Skin of body (tissue), 2 donors: ENCODE results near the gene MRPL21. TPM values are rescaled to one million over a fixed set of nuclear protein-coding genes. Genes with fewer than 3 reads are reported as not detected.
"Not testable (repeated sequence)": the region's sequence is repeated elsewhere in the genome, so short reads cannot be mapped to it uniquely, and the experiment has no call there.

ENCODE experiments used
- DNase-seq: peaks from one replicate; lab custom pipeline; 2025; lab: John Stamatoyannopoulos, UW
- total RNA-seq: library from RNA; depleted of rRNA; stranded (reverse); fragments of >200 nt; gene quantifications from one replicate; pipeline ENCODE4 v1.2.3, GENCODE V29; 2014

MRPL21 gene
- total RNA-seq, 1 donor from 2014 or later: 42.9 TPM

DNA sequence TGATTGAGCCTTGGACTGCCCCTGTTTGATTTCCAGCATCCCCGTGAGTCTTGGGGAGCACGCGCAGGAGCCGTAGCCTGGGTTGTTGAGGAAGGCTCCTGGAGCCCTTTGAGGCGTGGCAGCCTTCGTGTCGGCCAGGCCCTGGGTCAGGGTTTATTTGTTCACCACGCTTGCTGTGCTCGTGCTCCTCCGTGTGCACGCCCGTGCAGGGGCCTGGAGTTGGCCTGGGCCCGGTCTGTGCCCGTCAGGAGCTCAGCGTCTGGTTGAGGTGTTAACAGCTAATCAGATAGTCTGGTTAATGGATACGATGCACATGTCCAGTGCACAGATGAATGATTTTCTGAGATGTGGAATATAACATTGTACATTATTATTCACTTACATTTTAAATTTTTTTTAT is 8.1 kb upstream of the MRPL21 start:
- DNase-seq: no peak

DNA sequence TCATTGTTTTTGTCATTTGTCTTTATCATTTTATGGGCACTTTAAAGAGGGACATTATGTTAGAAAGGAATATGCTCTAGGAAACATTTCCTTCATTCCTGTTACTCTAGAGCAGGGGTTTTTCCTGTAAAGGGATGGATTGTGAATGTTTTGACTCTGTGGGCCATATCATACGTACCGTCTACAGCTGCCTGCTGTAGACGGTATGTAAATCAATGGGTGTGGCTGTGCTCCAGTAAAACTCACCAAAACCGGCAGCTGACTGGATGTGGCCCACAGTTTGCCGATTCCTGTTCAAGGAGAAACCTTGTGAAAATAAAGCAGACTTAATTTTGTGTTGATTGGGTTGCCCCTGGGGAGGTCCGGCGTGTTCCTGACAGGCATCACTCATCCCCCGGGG is 7.3 kb upstream of the MRPL21 start:
- no peak for DNase-seq

DNA sequence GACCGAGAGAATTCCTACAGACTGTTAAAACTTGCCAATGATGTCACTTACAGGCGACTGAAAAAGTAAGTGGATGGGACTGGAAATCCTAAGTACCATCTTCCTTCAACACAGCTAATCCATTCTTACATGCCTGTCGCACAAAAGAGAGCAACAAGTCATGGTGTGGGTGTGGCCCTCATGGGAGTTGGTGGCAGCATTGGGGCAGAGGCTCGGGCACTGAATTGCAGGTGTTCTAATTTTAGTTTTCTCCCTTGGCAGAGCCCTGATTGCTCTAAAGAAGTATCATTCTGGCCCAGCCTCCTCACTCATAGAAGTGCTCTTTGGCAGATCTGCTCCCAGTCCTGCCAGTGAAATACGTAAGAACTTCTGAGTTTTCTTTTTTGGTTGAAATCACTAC is 4.6 kb upstream of the MRPL21 start:
- DNase-seq: no peak

DNA sequence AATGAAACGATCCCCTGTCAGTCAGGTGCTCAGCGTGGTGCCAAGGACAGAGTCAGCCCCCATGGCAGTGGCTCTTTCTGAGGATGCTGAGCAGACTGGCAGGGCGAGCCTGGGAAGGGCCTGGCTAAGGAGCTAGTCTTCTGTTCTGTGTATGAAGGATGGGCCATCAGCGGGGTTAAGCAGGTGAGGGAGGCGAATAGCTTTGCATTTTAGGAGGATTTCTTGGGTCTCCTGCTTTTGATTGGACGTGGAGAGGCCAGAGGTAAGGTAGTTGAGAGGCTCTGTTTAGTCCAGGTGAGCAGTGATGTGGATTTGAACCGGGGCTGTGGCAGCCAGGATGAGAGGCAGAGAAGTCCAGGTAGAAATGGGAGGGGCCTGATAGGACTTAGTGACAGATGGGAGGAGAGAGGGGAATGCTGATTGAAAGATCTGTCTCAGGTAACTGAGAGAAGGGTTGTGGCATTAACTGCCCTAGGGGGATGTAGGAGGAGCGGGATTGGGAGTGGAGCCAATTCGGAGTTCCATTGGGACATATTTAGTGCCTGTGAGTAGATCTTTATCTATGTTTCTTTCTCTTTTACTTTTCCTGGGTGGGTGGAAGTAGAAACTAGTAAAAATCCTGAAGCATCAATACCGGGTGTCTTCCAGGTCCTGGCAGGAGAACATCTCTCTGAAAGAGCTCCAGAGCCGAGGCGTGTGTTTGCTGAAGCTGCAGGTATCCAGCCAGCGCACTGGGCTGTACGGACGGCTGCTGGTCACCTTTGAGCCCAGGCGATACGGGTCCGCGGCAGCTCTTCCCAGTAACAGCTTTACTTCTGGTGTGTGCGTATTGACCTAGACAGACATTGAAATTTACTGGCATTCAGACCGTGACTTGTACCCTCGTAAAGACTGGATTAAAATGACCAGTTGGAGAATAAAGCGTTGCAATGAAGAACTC is 2.1 kb upstream of the MRPL21 start:
- no peak for DNase-seq

- DNase-seq: peak; percentile 1
Observed at GRCh38 chr11:68904248-68904847, 716 bp upstream of the MRPL21 start.

GRCh38 chr11:68900835-68901381 is 2.7 kb downstream of the MRPL21 start:
- no peak for DNase-seq

- no peak for DNase-seq
Observed at GRCh38 chr11:68897441-68897840, 6.2 kb downstream of the MRPL21 start.

DNA sequence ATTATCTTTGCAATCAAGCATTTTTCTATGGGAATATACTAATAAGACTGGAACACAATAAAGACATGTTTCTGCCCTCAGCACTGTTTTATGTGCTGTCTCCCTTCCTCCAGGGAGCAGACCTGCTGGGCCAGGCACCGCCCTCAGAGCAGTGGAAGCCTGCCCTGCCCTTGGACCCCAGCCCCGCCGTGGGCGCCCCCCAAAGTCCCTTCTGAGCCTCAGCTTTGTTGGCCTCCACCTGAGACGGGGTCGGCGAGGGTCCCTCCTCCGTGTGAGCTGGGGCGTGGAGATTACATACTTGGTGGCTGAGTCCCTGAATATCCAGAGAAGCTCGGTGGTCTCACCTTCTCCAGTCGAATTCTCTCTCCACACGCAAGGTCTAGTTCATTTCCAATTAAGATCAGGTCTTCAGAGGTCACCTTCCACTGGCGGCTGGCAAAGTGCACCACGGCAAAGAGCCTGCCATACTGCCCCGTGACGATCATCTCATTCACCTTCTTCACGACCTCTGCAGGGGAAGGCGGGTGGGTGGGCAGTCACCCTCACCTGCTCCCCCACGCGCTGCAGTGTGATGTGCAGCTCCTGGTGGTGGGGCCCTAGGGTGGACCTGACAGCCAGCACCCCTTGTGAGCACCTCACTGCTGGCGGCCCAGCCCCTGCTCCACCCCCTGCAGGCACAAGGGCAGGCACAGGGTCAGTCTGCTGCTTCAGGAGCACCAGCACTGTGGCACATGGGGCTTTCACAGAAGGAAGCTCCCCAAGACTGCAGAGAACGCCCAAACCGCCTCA is 7.3 kb downstream of the MRPL21 start:
- DNase-seq: no peak

DNA sequence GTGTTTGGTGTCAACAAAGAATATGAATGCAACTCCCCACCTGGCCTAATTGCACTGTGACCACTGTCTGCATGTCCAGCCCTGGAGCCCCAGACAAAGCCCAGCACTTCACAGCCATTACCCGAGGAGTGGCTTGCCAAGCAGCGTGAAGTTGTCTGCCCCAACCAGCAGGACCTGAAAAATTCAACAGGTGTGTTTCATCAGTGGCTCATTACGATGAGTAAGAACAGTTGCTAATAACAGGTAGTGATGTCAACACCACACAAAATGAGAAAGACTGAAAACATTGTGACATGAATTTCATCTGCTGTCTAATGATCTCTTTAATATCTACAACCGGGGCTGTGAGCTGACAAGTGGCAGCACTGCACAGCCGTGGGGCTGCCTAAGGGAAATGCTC is 10.3 kb downstream of the MRPL21 start:
- DNase-seq: no peak

GRCh38 chr11:68892576-68892975 is 11.1 kb downstream of the MRPL21 start:
- DNase-seq: no peak

DNA sequence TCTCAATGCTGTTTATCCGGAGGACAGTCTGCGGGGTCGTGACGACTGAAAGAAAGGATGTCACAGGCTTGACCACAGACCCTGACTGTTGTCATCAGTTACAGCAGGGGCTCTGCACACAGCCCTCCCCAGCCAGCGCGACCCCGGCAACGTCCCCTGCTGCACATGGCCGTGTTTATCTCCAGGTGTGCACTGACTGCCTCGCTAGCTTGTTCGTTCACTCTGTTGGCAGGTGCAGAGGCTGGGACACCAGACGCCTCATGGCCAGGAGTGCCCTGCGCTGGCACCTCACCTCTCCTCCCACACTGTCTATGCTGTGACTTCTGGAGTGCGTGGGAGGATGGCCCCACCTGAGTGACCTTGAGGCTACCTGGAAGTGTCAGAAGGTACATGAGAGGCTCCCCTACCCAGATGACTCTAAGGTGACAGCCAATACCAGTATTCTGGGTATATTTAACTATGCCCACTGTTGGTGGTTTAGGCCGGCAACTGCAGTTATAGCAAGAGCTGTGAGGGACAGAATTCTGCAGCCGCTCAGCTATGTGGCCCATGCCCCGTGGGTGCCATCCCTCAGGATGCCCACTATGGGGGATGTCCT is 12.2 kb downstream of the MRPL21 start:
- no peak for DNase-seq

GRCh38 chr11:68890490-68891231 is 13.0 kb downstream of the MRPL21 start:
- peak; percentile 92 for DNase-seq

GRCh38 chr11:68889948-68890446 is 13.6 kb downstream of the MRPL21 start:
- peak; percentile 97 for DNase-seq

DNA sequence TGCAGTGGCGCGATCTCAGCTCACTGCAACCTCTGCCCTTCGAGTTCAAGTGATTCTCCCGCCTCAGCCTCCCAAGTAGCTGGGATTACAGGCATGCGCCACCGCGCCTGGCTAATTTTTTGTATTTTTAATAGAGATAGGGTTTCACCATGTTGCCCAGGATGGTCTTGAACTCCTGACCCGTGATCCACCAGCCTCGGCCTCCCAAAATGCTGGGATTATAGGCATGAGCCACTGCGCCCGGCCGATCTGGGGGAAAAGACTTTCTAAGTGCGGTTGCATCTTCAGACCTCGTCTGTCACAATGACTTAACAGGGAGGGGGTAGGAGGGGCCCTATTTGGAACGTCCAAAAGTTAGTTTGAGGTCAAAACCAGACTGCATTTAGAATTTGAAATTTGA is 18.8 kb downstream of the MRPL21 start:
- not testable (repeated sequence) for DNase-seq

DNA sequence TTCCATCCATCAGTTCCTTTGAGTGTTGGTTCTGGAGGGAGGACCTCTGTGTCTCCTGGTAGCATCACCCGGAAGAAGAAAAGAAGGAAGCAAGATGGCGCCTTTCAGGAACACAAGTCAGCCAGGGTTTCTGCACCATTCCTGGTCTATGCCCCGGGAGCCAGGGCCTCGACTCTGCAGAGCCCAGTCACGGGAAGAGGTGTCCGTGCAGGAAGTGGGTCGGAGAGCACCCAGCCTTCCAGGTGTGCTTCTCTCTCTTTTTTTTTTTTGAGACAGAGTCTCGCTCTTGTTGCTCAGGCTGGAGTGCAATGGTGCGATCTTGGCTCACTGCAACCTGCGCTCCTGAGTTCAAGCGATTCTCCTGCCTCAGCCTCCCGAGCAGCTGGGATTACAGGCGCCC is 21.2 kb downstream of the MRPL21 start:
- no peak for DNase-seq

DNA sequence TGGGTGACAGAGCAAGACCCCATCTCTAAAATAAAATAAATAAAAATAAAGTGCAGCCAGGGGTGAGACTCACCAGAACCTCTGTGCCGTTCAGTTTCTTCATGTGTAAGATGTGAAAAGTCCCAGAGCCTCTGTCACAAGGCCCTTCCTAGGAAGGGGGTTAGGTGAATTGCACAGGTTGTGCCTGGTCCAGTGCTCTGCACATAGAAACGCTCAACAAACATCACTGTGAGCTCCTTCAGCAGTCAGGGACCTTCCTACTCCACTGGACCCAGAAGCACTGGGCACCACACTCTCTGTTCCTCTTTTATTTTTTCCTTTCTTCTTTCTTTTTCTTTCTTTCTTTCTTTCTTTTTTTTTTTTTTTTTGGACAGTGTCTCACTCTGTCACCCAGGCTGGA is 22.3 kb downstream of the MRPL21 start:
- DNase-seq: no peak

- no peak for DNase-seq
Observed at GRCh38 chr11:68880851-68881250, 22.8 kb downstream of the MRPL21 start.

DNA sequence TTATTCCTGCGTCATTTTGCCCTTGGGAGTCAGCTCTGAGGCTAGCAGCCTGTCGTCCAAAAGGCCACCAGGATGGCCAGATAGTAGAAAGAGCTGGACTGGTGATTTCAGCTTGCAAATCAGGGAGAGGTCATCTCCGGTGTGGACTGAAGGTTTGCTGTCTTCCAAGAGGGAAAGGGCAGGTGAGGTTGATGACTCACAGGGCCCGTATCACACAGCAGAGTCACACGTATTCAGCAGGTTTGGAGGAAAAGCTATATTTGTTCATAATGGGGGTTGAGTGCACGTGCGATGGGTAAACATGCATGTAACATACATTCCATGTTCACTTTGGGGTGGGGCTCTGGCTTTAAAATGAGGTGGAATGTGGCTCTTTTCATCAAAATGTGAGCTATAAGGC is 25.6 kb downstream of the MRPL21 start:
- no peak for DNase-seq

- DNase-seq: no peak
Observed at GRCh38 chr11:68872216-68873003, 31.2 kb downstream of the MRPL21 start.

DNA sequence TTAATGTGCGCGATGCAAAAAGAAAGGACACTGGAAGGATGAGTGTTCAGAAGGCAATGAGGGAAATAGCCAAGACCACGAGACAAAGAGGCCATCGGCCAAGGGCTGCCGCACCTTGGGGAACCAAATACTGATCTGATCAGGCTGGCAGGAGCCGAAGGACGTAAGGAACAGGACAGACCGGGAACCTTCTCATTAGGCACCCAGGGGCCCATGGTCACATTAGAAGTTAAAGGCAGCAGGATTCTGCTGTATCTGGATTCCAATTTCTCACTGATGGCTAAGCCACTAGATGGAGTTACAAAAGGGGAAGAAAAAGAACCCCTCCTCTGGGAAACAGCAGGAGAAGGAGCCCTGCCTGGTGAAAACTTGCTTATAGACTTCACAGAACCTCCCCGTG is 33.2 kb downstream of the MRPL21 start:
- no peak for DNase-seq
